DMS114 treated with DMSO at 0.1 percent for 48 hours (cell line): ENCODE measurements around the gene THRB.

Experiments
- DNase-seq: peaks from one replicate; lab custom pipeline; 2025; ENCODE audit not compliant: unreplicated experiment; lab: John Stamatoyannopoulos, UW

Gene THRB

DNA sequence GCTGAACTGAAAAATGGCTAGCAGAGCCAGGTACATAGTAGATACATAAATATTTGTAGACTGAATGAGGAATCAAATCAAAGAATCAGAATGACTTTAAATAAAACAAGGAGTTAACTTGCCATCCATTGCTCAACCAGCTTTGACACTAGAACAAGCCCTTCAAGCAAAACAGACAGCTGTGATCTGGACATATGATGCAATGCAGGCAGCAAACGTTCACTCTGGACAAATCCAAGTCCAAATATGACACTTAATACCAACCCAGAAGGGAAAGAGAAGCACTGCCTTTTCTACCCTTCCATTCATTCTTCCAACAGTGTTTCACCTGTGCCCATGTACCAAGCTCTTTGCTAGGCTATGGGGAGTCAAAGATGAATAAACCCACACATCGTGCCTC is 4.5 kb downstream of the THRB start:
- no peak for DNase-seq

GRCh38 chr3:24487325-24488262 is 7.1 kb downstream of the THRB start:
- DNase-seq, result no peak

DNA sequence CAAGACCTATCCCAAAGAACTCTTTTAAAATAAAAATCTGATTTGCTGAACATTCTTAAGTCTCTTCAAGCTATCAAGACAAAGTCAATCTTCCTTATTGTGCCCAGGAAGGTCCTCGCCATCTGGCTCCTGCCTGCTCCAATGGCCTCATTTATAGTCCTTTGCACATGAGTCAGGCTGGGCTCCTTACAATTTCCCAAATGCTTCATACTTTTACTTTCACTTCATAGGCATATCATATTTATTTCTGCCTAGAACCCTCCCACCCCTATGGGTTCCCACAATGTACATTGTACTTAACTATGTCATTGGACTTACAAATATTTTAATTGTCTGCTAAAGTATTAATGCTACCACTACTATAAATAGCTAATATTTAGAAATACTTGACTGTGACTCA is 9.1 kb downstream of the THRB start:
- DNase-seq, result no peak

- DNase-seq, result no peak
Measured at GRCh38 chr3:24483873-24484272, 10.8 kb downstream of the THRB start.

DNA sequence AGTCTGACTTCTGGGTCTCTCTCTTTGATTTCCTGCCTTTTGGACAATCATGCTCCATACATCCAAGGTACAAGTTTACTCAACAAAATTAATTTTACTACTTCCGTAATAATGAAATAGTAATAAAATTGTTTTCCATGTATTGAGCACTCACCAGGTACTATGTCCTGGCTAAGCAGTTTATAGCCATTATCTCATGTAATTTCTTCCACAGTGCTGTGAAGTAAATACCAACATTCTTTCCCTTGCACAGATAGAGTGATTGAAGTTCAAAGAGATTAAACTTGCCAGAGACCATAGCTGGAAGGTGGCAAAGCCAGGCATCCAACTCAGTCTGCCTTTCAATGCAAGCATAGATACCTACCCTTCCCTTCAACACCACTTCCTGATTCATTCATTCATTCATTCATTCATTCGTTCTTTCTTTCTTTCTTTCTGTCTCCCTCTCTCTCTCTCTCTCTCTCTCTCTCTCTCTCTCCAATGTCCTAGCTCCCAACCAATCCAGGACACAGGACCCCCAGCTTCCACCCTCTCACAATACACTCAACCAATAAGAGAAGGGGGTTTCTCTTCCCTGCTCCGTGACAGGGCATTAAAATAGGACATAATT is 12.4 kb downstream of the THRB start:
- DNase-seq, result no peak

DNA sequence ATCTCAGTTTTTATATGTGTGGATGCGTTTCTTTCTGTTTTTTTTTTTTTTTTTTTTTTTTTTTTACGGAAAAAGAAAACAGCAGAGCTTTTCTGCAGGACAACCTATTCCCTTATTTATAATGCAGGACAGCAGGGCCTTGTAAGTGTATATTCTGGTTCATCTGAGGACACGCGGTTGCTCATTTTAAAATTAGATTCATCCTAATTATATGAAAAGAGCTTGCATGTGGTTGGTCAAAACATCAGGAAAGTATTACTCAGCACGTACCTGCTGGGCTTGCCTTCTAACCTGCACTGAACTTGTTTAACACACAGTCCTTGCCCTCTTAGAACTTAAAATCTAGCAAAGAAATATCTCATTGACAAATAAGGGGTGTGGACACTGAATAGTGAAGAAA is 13.5 kb downstream of the THRB start:
- DNase-seq, result no peak

DNA sequence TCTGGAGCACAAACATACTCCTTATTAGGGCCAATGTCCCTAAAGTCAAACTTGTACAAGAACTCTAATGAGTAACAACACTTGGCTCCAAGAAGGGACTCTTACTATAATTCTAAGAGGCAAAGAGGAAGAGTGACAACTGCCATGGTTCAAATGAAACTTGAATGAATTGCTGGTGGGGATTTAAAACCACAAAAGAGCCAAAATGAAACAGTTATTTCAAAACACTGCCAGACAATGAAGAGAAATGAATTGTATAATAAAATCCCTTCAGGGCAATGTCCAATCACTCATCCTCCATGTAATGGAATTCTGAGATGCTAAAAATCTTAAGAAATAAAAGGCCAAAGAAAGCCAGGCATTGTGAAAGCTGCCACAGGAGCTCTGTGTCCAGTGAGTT is 14.2 kb downstream of the THRB start:
- DNase-seq, result no peak

DNA sequence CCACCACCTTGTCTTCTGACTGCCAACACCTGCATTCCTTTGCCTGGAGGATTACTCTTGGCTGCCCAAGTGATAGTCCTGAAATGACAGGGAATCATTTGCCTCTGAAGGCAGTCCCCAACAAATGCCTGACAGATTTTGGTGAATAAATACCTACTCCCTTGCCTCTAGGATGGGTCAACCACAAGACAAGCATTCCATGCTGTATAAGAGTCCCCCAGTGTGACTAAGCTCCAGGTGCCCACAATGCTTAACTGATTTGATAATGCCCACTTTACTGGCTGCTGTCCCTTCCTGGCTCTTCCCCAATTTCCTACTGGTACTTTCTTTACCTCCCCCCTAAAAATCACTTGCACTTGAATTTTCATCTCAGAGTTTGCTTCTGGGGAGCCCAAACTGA is 14.8 kb downstream of the THRB start:
- DNase-seq, result no peak

GRCh38 chr3:24476871-24477656 is 17.6 kb downstream of the THRB start:
- no peak for DNase-seq

DNA sequence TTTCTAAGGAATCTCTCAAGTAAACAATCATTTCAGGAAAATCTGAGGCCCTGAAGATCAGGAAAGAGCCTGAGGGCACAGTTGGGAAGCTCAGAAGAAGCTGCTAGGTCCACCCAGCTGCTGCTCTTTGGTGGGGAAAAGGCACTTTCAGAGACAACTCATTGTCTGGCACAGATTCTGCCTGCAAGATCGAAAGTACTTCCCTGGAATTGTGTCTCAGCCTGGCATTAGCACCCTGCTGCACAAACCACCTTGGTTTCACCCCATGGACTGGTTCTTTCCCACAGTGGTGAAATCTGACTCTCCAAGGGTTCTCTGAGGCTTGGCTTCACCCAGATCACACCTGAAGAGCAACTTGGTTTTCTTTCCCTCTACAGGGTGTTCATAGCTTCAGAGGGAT is 18.7 kb downstream of the THRB start:
- DNase-seq, result no peak

- DNase-seq, result no peak
Measured at GRCh38 chr3:24474862-24475261, 19.8 kb downstream of the THRB start.

GRCh38 chr3:24472358-24472757 is 22.3 kb downstream of the THRB start:
- no peak for DNase-seq

- DNase-seq, result no peak
Measured at GRCh38 chr3:24471486-24471885, 23.2 kb downstream of the THRB start.

DNA sequence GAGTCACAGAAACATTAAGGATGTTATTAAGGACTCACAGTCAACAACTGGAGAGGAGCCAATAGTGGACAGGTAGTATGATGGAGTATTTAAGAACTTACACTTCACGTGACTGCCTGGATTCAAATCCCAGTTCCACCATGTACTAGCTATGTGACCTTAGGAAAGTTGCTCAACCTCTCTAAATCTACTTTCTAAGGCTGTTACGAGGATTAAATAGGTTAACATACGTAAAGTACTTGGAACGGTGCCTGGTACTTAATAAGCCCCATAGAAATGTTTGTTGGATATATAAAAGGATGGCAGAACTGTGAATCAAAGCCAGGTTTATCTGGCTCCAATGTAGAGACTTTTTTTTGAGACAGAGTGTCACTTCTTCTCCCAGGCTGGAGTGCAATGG is 24.4 kb downstream of the THRB start:
- DNase-seq, result no peak

GRCh38 chr3:24464389-24464788 is 30.3 kb downstream of the THRB start:
- DNase-seq, result no peak

- DNase-seq, result no peak
Measured at GRCh38 chr3:24462737-24463136, 31.9 kb downstream of the THRB start.

GRCh38 chr3:24460974-24461373 is 33.7 kb downstream of the THRB start:
- DNase-seq, result no peak

GRCh38 chr3:24457719-24458118 is 36.9 kb downstream of the THRB start:
- no peak for DNase-seq

GRCh38 chr3:24454856-24455255 is 39.8 kb downstream of the THRB start:
- DNase-seq, result no peak

GRCh38 chr3:24454393-24454792 is 40.3 kb downstream of the THRB start:
- no peak for DNase-seq

GRCh38 chr3:24451461-24452099 is 43.1 kb downstream of the THRB start:
- DNase-seq, result no peak
